ENCODE data around the gene TSSK6. TPM values are rescaled to one million over a fixed set of nuclear protein-coding genes. Genes with fewer than 3 reads are reported as not detected.

TSSK6 gene
- total RNA-seq, 1 experiment from 2014 or later, result 4.5 TPM

DNA sequence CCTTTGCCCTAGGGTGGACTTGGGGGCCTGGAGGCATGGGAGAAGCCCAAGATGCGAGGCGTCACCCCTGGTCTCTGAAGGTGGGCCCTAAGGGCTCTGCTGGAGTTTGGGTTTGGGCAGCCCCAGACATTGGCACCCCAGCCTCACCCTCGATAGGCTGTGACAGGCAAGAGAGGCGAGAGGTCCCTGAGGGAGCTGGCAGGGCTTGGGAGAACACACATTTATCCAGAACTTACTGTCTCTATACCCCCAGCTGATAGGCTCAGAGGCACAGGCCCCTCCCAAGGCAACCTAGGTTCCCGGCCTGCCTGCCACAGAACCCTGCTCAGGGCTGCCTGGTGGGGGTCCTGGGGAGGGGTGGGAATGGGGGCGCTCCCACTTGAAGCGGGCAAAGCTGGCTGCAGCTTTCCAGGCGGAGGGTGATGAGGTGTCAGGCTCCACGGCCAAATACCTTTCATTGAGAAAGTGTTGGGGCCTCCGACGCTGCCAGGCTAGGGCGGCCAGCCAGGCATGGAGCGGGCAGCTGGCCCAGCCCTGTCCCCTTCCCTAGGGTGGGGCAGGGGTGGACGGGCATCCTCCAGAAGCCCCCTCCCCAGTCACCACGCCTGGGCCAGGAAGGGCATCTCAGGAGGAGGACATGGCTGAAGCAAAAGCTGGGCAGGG, 32.5 kb upstream of the TSSK6 start:
- CTCF ChIA-PET, result interaction anchor here (0.6 kb wide), 1 partner anchor 17 kb away, joined by 4 read pairs; no protein-coding TSS in a partner anchor
- Histone ChIP-seq H3K79me2 (ENCODE audit: low read length) (no peaks in the 10 kb centered on the region), H3K4me3 (ENCODE audit: low read length) (no peak overlapping the region), H2AFZ (ENCODE audit: low read length) (no peak overlapping the region), H3K9me3 (ENCODE audit: low read length) (no peaks in the 10 kb centered on the region), H3K9ac (ENCODE audit: low read length) (no peak overlapping the region), H3K27me3 (ENCODE audit: low read length) (no peaks in the 10 kb centered on the region), H3K4me1 (ENCODE audit: insufficient read depth, low read length) (no peaks in the 10 kb centered on the region), H3K9me2 (replicated peaks; ENCODE audit: low read length) (no peaks in the 10 kb centered on the region), H3K27ac (ENCODE audit: low read length) (no peak overlapping the region), H4K20me1 (ENCODE audit: low read length) (no peaks in the 10 kb centered on the region), H3K4me2 (ENCODE audit: low read length) (no peak overlapping the region), H3K36me3 (ENCODE audit: low read depth, low read length) (no peaks in the 10 kb centered on the region), H3F3A (ENCODE audit: low read length, unreplicated experiment) (no peaks in the 10 kb centered on the region)
- TF ChIP-seq EZH2 (IDR thresholded peaks at IDR 0.05; ENCODE audit: low read length, unreplicated experiment), result no peak
- no peak for TF ChIP-seq EZH2phosphoT487 (IDR thresholded peaks at IDR 0.05; ENCODE audit: borderline replicate concordance, low read length)
- TF ChIP-seq, protein P1, sequence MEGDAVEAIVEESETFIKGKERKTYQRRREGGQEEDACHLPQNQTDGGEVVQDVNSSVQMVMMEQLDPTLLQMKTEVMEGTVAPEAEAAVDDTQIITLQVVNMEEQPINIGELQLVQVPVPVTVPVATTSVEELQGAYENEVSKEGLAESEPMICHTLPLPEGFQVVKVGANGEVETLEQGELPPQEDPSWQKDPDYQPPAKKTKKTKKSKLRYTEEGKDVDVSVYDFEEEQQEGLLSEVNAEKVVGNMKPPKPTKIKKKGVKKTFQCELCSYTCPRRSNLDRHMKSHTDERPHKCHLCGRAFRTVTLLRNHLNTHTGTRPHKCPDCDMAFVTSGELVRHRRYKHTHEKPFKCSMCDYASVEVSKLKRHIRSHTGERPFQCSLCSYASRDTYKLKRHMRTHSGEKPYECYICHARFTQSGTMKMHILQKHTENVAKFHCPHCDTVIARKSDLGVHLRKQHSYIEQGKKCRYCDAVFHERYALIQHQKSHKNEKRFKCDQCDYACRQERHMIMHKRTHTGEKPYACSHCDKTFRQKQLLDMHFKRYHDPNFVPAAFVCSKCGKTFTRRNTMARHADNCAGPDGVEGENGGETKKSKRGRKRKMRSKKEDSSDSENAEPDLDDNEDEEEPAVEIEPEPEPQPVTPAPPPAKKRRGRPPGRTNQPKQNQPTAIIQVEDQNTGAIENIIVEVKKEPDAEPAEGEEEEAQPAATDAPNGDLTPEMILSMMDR (conservative IDR thresholded peaks at IDR 0.05; ENCODE audit: low read depth, low read length), result no peak
- DNase-seq, result no peak
- no TSS peak for BruUV-seq (replicated peaks)
- POLR2A ChIA-PET (ENCODE audit: unreplicated experiment), result no interaction called here
- no peak for ATAC-seq
- intact Hi-C loops (cut with micrococcal nuclease), result no loop called here

- intact Hi-C loops (cut with micrococcal nuclease), result no loop called here
- Histone ChIP-seq H4K20me1 (ENCODE audit: low read length) (no peaks in the 10 kb centered on the region), H3K4me3 (ENCODE audit: low read length) (no peak overlapping the region), H3F3A (ENCODE audit: low read length, unreplicated experiment) (no peaks in the 10 kb centered on the region), H3K36me3 (ENCODE audit: low read depth, low read length) (no peaks in the 10 kb centered on the region), H2AFZ (ENCODE audit: low read length) (no peak overlapping the region), H3K4me1 (ENCODE audit: insufficient read depth, low read length) (no peaks in the 10 kb centered on the region), H3K27ac (ENCODE audit: low read length) (no peak overlapping the region), H3K79me2 (ENCODE audit: low read length) (no peaks in the 10 kb centered on the region), H3K9me2 (replicated peaks; ENCODE audit: low read length) (no peaks in the 10 kb centered on the region), H3K27me3 (ENCODE audit: low read length) (no peaks in the 10 kb centered on the region), H3K4me2 (ENCODE audit: low read length) (no peak overlapping the region), H3K9me3 (ENCODE audit: low read length) (no peaks in the 10 kb centered on the region), H3K9ac (ENCODE audit: low read length) (no peak overlapping the region)
- ChIA-PET CTCF (no interaction called here), POLR2A (ENCODE audit: unreplicated experiment) (no interaction called here)
- BruUV-seq (replicated peaks), result no TSS peak
- peak; percentile 39; the same call in 1 of the 2 replicates for ATAC-seq
- no peak for DNase-seq
- TF ChIP-seq, protein P1 (conservative IDR thresholded peaks at IDR 0.05; ENCODE audit: low read depth, low read length), result no peak
- no peak for TF ChIP-seq EZH2phosphoT487 (IDR thresholded peaks at IDR 0.05; ENCODE audit: borderline replicate concordance, low read length)
- TF ChIP-seq EZH2 (IDR thresholded peaks at IDR 0.05; ENCODE audit: low read length, unreplicated experiment), result no peak
Observed at GRCh38 chr19:19546751-19547162, 31.4 kb upstream of the TSSK6 start.

DNA sequence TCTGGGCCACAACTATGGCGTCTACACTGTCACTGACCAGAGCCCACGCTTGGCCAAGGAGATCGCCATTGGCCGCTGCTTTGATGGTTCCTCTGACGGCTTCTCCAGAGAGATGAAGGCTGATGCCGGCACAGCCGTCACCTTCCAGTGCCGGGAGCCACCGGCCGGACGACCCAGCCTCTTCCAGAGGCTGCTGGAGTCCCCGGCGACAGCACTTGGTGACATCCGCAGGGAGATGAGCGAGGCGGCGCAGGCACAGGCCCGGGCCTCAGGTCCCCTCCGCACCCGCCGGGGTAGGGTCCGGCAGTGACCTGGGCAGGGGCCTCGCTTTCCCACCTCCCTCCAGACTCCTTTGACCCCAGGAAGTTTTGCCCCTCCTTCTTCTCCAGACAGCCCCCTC, 30.4 kb upstream of the TSSK6 start:
- POLR2A ChIA-PET (ENCODE audit: unreplicated experiment), result no interaction called here

More for the DNA sequence above, 30.4 kb upstream of the TSSK6 start:
- H3K27ac ChIP-seq (ENCODE audit: low read length), result no peak overlapping the region
- no peaks in the 10 kb centered on the region for H3K79me2 ChIP-seq (ENCODE audit: low read length)
- H3K9ac ChIP-seq (ENCODE audit: low read length), result no peak overlapping the region
- TF ChIP-seq EZH2 (IDR thresholded peaks at IDR 0.05; ENCODE audit: low read length, unreplicated experiment) (no peak), EZH2phosphoT487 (IDR thresholded peaks at IDR 0.05; ENCODE audit: borderline replicate concordance, low read length) (no peak)
- TF ChIP-seq, protein P1 (conservative IDR thresholded peaks at IDR 0.05; ENCODE audit: low read depth, low read length), result no peak
- H2AFZ ChIP-seq (ENCODE audit: low read length), result no peak overlapping the region
- H3K9me2 ChIP-seq (replicated peaks; ENCODE audit: low read length), result no peaks in the 10 kb centered on the region
- H3F3A ChIP-seq (ENCODE audit: low read length, unreplicated experiment), result no peaks in the 10 kb centered on the region
- no peaks in the 10 kb centered on the region for H3K27me3 ChIP-seq (ENCODE audit: low read length)
- no peaks in the 10 kb centered on the region for H3K36me3 ChIP-seq (ENCODE audit: low read depth, low read length)
- H4K20me1 ChIP-seq (ENCODE audit: low read length), result no peaks in the 10 kb centered on the region
- CTCF ChIA-PET, result no interaction called here
- DNase-seq, result no peak
- ATAC-seq, result no peak
- no TSS peak for BruUV-seq (replicated peaks)
- no peaks in the 10 kb centered on the region for H3K9me3 ChIP-seq (ENCODE audit: low read length)
- H3K4me3 ChIP-seq (ENCODE audit: low read length), result no peak overlapping the region
- intact Hi-C loops (cut with micrococcal nuclease), result no loop called here
- peaks cover 4% of the 10 kb centered on the region; the same call in 1 of the 2 replicates for H3K4me1 ChIP-seq (ENCODE audit: insufficient read depth, low read length)
- no peak overlapping the region for H3K4me2 ChIP-seq (ENCODE audit: low read length)

Measured in PC-3 (cell line).